ENCODE measurements around the gene ERMAP. TPM values are rescaled to one million over a fixed set of nuclear protein-coding genes. Genes with fewer than 3 reads are reported as not detected.

Gene ERMAP
- polyA plus RNA-seq, 1 experiment, result 24.4 TPM

DNA sequence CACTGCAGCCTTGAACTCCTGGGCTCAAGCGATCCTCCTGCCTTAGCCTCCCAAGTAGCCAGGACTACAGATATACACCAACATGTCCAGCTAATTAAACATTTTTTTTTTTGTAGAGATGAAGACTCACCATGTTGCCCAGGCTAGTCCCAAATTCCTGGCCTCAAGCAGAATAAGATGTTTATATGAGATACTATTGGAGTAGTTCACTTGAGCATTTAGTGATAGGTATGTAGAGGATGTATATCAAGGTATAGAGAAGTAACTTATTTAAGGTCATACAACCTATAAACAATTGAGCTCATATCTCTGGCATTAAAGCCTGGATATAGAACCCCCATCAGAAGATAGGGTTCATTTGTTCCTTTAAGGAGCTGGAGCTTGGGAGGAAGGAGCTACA, 36.7 kb upstream of the ERMAP start:
- Histone ChIP-seq H3K4me3 (ENCODE audit: low read depth, low read length) (no peak overlapping the region), H3K27me3 (ENCODE audit: control insufficient read depth, insufficient read depth, low read length) (no peaks in the 10 kb centered on the region), H3K36me3 (ENCODE audit: control insufficient read depth, insufficient read depth, low read length) (peaks cover 15% of the 10 kb centered on the region)
- CTCF ChIA-PET, result interaction anchor here (0.6 to 5.2 kb wide), 6 partner anchors 12 to 294 kb away, joined by 3 to 82 read pairs (median 6); partner anchors contain the start of genes C1orf50 and P3H1
- no peak for TF ChIP-seq CTCF (IDR thresholded peaks at IDR 0.05; ENCODE audit: insufficient read depth, low read depth, low read length)
- DNase-seq (ENCODE audit: low read depth), result no peak
- POLR2A ChIA-PET, result interaction anchor here (0.6 kb wide), 1 partner anchor 97 kb away, joined by 3 read pairs; no protein-coding TSS in a partner anchor

GRCh38 chr1:42783092-42783491, 33.8 kb upstream of the ERMAP start:
- POLR2A ChIA-PET, result no interaction called here
- H3K27me3 ChIP-seq (ENCODE audit: control insufficient read depth, insufficient read depth, low read length), result no peaks in the 10 kb centered on the region
- no peak for TF ChIP-seq CTCF (IDR thresholded peaks at IDR 0.05; ENCODE audit: insufficient read depth, low read depth, low read length)
- CTCF ChIA-PET, result interaction anchor here (0.6 to 3.0 kb wide), 7 partner anchors 13 to 290 kb away, joined by 4 to 14 read pairs (median 7); no protein-coding TSS in a partner anchor
- no peak overlapping the region for H3K4me3 ChIP-seq (ENCODE audit: low read depth, low read length)
- DNase-seq (ENCODE audit: low read depth), result no peak
- peaks cover 4% of the 10 kb centered on the region for H3K36me3 ChIP-seq (ENCODE audit: control insufficient read depth, insufficient read depth, low read length)

DNA sequence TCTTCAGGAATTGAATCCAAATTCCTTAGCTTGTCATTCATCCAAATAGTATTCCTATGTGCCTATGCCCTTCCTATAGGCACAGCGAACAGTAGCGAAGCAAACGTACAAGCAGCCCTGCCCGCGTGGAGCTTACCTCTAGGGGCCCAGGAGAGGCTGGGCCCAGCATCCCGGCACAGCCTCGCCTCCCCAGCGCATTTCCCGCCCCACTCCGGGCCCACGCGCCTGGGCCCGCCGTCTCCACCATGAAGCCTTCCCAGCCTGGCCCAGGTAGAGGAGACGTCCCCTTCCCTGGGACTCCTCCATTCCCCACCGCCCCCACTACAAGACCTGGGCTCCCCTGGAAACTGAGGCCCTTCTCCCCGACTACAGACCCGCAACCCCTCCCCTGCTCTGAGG, 32.4 kb upstream of the ERMAP start:
- Histone ChIP-seq H3K4me3 (ENCODE audit: low read depth, low read length) (no peak overlapping the region), H3K27me3 (ENCODE audit: control insufficient read depth, insufficient read depth, low read length) (no peaks in the 10 kb centered on the region), H3K36me3 (ENCODE audit: control insufficient read depth, insufficient read depth, low read length) (peaks cover 4% of the 10 kb centered on the region)
- ChIA-PET CTCF (interaction anchor here (0.9 to 3.0 kb wide), 3 partner anchors 10 to 129 kb away, joined by 3 to 14 read pairs (median 7); no protein-coding TSS in a partner anchor), POLR2A (no interaction called here)
- no peak for TF ChIP-seq CTCF (IDR thresholded peaks at IDR 0.05; ENCODE audit: insufficient read depth, low read depth, low read length)
- DNase-seq (ENCODE audit: low read depth), result no peak

GRCh38 chr1:42784946-42785693, 31.8 kb upstream of the ERMAP start, which contains the start of gene TMEM269:
TMEM269 (plus strand) TSS chr1:42784991; CDS start chr1:42789894, 4,903 bp downstream.
- POLR2A ChIA-PET, result no interaction called here
- H3K4me3 ChIP-seq (ENCODE audit: low read depth, low read length), result peak within 1 kb of the TSS; percentile 39
- DNase-seq (ENCODE audit: low read depth), result no peak

More at GRCh38 chr1:42784946-42785693, 31.8 kb upstream of the ERMAP start, which contains the start of gene TMEM269:
- Histone ChIP-seq H3K27me3 (ENCODE audit: control insufficient read depth, insufficient read depth, low read length) (no peaks in the 10 kb centered on the region), H3K36me3 (ENCODE audit: control insufficient read depth, insufficient read depth, low read length) (peaks cover 4% of the 10 kb centered on the region)
- no peak for TF ChIP-seq CTCF (IDR thresholded peaks at IDR 0.05; ENCODE audit: insufficient read depth, low read depth, low read length)
- CTCF ChIA-PET, result no interaction called here

All from BJ (cell line).